CD8-positive, alpha-beta memory T cell (primary cell): Measurements from ENCODE around the gene CSRP3. TPM values are rescaled to one million over a fixed set of nuclear protein-coding genes. Genes with fewer than 3 reads are reported as not detected.

ENCODE experiments used
- CTCF ChIA-PET: fragments of 350-600 bp; sonication (Branson Sonifier 250); formaldehyde crosslinking; loops from one replicate; lab custom pipeline; 2021; ENCODE audit warnings: antibody characterized with exemption; lab: Charles Lee
- POLR2A ChIA-PET: fragments of 350-600 bp; sonication (Branson Sonifier 250); formaldehyde crosslinking; loops from one replicate; lab custom pipeline; 2021; ENCODE audit warnings: antibody characterized with exemption; lab: Charles Lee
- DNase-seq, 5 donors: peaks; one replicate each; pipeline versions ENCODE4 v3.0.0 to v3.0.0-alpha.2; 2020 to 2022; ENCODE audit warnings: mixed read lengths in 1 of 5
- H3K27ac ChIP-seq: one replicate; pipeline ENCODE4 v1.7.0; 2013; ENCODE audit warnings: low read depth, mild to moderate bottlenecking, low read length, moderate library complexity
- H3K27me3 ChIP-seq: 2 replicates; pipeline ENCODE4 v1.7.0; 2013; ENCODE audit warnings: low read length, mild to moderate bottlenecking; ENCODE audit not compliant: insufficient read depth, poor library complexity, severe bottlenecking
- H3K36me3 ChIP-seq: 2 replicates; pipeline ENCODE4 v1.7.0; 2013; ENCODE audit warnings: mild to moderate bottlenecking, low read length, moderate library complexity; ENCODE audit not compliant: insufficient read depth
- H3K4me1 ChIP-seq: 2 replicates; pipeline ENCODE4 v1.7.0; 2013; ENCODE audit warnings: mild to moderate bottlenecking, low read length, moderate library complexity; ENCODE audit not compliant: insufficient read depth
- H3K4me3 ChIP-seq: 2 replicates; pipeline ENCODE4 v1.7.0; 2013; ENCODE audit warnings: mild to moderate bottlenecking, low read length
- H3K9me3 ChIP-seq: 2 replicates; pipeline ENCODE4 v1.7.0; 2013; ENCODE audit warnings: mild to moderate bottlenecking, low read length
- H3K27ac Mint-ChIP-seq, 8 donors: one replicate each; pipeline ENCODE4 v1.8.0; 2020 to 2021; ENCODE audit warnings: mixed read lengths in 8 of 8, mild to moderate bottlenecking in 6 of 8, inconsistent platforms in 3 of 8, moderate library complexity in 3 of 8
- H3K27me3 Mint-ChIP-seq, 2 donors: one replicate each; pipeline ENCODE4 v1.8.0; 2020 to 2021; ENCODE audit warnings: mixed read lengths in 2 of 2, mild to moderate bottlenecking in 1 of 2, moderate library complexity in 1 of 2
- H3K36me3 Mint-ChIP-seq, 3 donors: one replicate each; pipeline ENCODE4 v1.8.0; 2020 to 2021; ENCODE audit warnings: mixed read lengths in 3 of 3, inconsistent platforms in 1 of 3, mild to moderate bottlenecking in 1 of 3
- H3K4me1 Mint-ChIP-seq, 3 donors: one replicate each; pipeline ENCODE4 v1.8.0; 2020 to 2021; ENCODE audit warnings: mixed read lengths in 3 of 3, inconsistent platforms in 1 of 3, mild to moderate bottlenecking in 1 of 3
- H3K4me3 Mint-ChIP-seq, 7 donors: one replicate each; pipeline ENCODE4 v1.8.0; 2020 to 2021; ENCODE audit warnings: mixed read lengths in 7 of 7, mild to moderate bottlenecking in 6 of 7, moderate library complexity in 4 of 7, inconsistent platforms in 2 of 7
- H3K9me3 Mint-ChIP-seq, 5 donors: one replicate each; pipeline ENCODE4 v1.8.0; 2020 to 2022; ENCODE audit warnings: mixed read lengths in 5 of 5, mild to moderate bottlenecking in 3 of 5, moderate library complexity in 2 of 5, inconsistent platforms in 1 of 5
- polyA plus RNA-seq: library from polyadenylated mRNA; unstranded; fragments of 300-500 nt; fragmentation: Illumina TruSeq; gene quantifications from one replicate; pipeline ENCODE4 v1.2.3, GENCODE V29; 2021
- total RNA-seq, 2 experiments: library from RNA; stranded (reverse); gene quantifications; one replicate each; pipeline ENCODE4 v1.2.3, GENCODE V29; 2021

Gene CSRP3
- total and polyA plus RNA-seq, 3 experiments from 2014 or later: not detected

- ChIA-PET POLR2A (no interaction called here), CTCF (no interaction called here)
- Histone ChIP-seq H3K9me3 (no peaks in the 10 kb centered on the region), H3K4me1 (no peaks in the 10 kb centered on the region), H3K27me3 (no peaks in the 10 kb centered on the region), H3K4me3 (no peak overlapping the region), H3K27ac (no peak overlapping the region), H3K36me3 (no peaks in the 10 kb centered on the region)
- Mint-ChIP-seq H3K27me3 (peaks cover 6 to 9% of the 10 kb centered on the region in 2 donors), H3K27ac (peak overlapping the region in 1 of 8 donors; percentile 54), H3K4me1 (no peaks in the 10 kb centered on the region), H3K36me3 (no peaks in the 10 kb centered on the region), H3K4me3 (no peak overlapping the region), H3K9me3 (no peaks in the 10 kb centered on the region)
- DNase-seq: no peak
Measured at GRCh38 chr11:19200410-19201201, 1.2 kb downstream of the CSRP3 start.

DNA sequence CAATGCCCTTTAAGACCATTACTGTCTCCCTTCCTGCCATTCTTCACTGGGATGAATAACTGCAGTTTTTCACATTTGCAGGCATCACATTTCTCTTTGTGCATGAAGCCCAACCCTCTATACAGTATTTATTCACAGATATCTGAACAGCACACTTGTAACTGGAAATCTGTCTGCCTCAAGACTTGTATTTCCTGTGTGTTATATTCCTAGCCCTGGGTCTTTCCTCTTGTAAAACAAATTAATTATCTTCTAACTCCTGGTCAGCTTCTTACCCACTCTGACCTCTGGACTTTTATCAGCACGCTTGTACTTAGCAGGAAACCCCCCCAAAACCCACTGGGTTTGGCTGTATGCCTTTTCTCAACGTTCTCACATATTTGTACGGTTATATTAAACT, 2.0 kb downstream of the CSRP3 start:
- Histone ChIP-seq H3K36me3 (no peaks in the 10 kb centered on the region), H3K9me3 (no peaks in the 10 kb centered on the region), H3K27me3 (no peaks in the 10 kb centered on the region), H3K4me3 (no peak overlapping the region), H3K4me1 (no peaks in the 10 kb centered on the region), H3K27ac (no peak overlapping the region)
- H3K4me1 Mint-ChIP-seq: no peaks in the 10 kb centered on the region
- ChIA-PET CTCF (no interaction called here), POLR2A (no interaction called here)
- no peaks in the 10 kb centered on the region for H3K36me3 Mint-ChIP-seq
- no peak for DNase-seq
- no peaks in the 10 kb centered on the region for H3K9me3 Mint-ChIP-seq
- H3K4me3 Mint-ChIP-seq: no peak overlapping the region
- peaks cover 6 to 9% of the 10 kb centered on the region in 2 donors for H3K27me3 Mint-ChIP-seq
- H3K27ac Mint-ChIP-seq: no peak overlapping the region

DNA sequence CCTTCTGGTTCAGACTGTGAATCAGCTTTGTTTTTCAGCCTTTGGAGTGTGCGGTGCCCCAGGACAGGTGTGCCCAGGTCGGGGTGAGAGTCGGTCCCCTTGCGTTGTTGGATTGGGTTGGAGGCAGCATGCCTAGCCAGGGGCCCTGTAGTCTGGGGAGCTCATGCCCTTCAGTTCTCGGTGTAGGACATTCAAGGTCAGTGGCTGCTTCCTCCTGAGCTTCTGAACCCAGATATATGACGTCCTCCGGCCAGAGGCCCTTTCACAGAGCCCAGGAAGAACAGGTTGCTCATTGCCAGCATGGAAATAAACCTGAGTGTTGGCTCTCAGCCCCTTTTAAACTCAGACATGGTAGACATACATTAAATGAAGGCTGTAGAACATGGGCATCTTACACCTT, 2.7 kb downstream of the CSRP3 start:
- Histone ChIP-seq H3K4me3 (no peak overlapping the region), H3K36me3 (no peaks in the 10 kb centered on the region), H3K27ac (no peak overlapping the region), H3K27me3 (no peaks in the 10 kb centered on the region), H3K4me1 (no peaks in the 10 kb centered on the region), H3K9me3 (no peaks in the 10 kb centered on the region)
- Mint-ChIP-seq H3K4me1 (no peaks in the 10 kb centered on the region), H3K27me3 (peaks cover 6 to 9% of the 10 kb centered on the region in 2 donors), H3K27ac (no peak overlapping the region), H3K36me3 (no peaks in the 10 kb centered on the region), H3K9me3 (no peaks in the 10 kb centered on the region), H3K4me3 (no peak overlapping the region)
- ChIA-PET CTCF (no interaction called here), POLR2A (no interaction called here)
- DNase-seq: no peak

DNA sequence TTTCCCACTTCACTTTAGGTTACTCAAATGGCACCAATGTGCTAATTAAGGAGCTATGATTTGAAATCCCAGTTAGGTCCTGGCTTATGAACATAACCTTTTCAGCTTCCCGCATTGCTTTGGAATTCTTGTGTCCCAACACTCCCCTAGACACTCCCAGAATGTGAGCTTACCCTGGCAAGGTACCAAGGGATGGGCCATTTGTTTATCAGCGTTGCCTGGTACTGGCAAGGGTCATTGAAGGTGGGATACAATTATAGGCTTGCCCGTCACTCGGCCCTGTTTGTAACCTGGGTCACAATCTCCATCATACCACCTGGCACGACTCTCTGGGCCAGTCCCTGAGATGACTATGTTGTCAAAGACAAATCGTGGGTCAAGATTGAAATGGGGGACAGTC, 5.4 kb downstream of the CSRP3 start:
- ChIA-PET POLR2A (no interaction called here), CTCF (no interaction called here)
- DNase-seq: no peak
- H3K27me3 ChIP-seq: no peaks in the 10 kb centered on the region
- H3K4me1 Mint-ChIP-seq: no peaks in the 10 kb centered on the region
- no peaks in the 10 kb centered on the region for H3K4me1 ChIP-seq
- no peaks in the 10 kb centered on the region for H3K36me3 ChIP-seq
- peaks cover 4% of the 10 kb centered on the region in 2 donors for H3K27me3 Mint-ChIP-seq
- no peak overlapping the region for H3K27ac ChIP-seq
- H3K4me3 Mint-ChIP-seq: no peak overlapping the region
- H3K36me3 Mint-ChIP-seq: no peaks in the 10 kb centered on the region
- no peak overlapping the region for H3K27ac Mint-ChIP-seq
- no peak overlapping the region for H3K4me3 ChIP-seq
- H3K9me3 ChIP-seq: no peaks in the 10 kb centered on the region
- no peaks in the 10 kb centered on the region for H3K9me3 Mint-ChIP-seq

DNA sequence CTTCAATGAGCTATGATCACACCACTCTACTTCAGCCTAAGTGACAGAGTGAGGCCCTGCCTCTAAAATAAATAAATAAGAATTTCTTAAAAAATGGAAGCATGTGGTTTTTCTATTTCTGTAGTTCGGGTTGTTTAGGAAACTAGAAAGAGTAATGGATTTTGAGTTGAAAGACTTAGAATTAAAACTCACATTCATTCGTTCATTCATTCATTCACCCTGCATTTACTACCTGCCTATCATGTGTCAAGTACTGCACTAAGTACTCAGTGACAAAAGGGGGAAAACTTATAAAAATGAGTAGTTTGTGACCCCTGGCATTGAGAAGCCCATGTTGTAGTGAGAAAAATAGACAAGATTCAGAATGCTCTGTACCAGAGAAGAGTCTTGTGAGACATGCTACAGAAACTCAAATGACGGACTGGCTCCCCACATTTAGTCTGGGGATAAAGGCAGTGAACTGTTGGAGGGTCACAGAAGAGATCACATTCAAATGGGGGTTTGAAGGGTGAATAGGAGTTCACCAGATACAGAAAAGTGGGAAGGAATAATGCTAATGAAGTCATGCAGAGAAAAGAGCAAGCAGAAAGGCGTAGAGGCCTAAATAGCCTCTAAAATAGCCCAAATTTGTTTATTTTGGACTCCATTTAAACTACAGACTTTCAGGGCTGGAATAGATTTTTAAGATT, 7.0 kb downstream of the CSRP3 start:
- no peak overlapping the region for H3K27ac ChIP-seq
- Mint-ChIP-seq H3K36me3 (peaks cover 0 to 3% (median 0%) of the 10 kb centered on the region in 3 donors), H3K4me1 (no peaks in the 10 kb centered on the region), H3K27ac (no peak overlapping the region), H3K27me3 (peaks cover 0 to 4% of the 10 kb centered on the region in 2 donors), H3K9me3 (no peaks in the 10 kb centered on the region), H3K4me3 (no peak overlapping the region)
- no peaks in the 10 kb centered on the region for H3K27me3 ChIP-seq
- POLR2A ChIA-PET: no interaction called here
- CTCF ChIA-PET: no interaction called here
- no peaks in the 10 kb centered on the region for H3K36me3 ChIP-seq
- no peak overlapping the region for H3K4me3 ChIP-seq
- H3K9me3 ChIP-seq: no peaks in the 10 kb centered on the region
- no peaks in the 10 kb centered on the region for H3K4me1 ChIP-seq
- DNase-seq: no peak

GRCh38 chr11:19193916-19194315, 7.9 kb downstream of the CSRP3 start:
- H3K27ac Mint-ChIP-seq: no peak overlapping the region
- Histone ChIP-seq H3K4me3 (no peak overlapping the region), H3K36me3 (no peaks in the 10 kb centered on the region), H3K9me3 (no peaks in the 10 kb centered on the region), H3K4me1 (no peaks in the 10 kb centered on the region), H3K27ac (no peak overlapping the region), H3K27me3 (no peaks in the 10 kb centered on the region)
- no peaks in the 10 kb centered on the region for H3K9me3 Mint-ChIP-seq
- H3K4me3 Mint-ChIP-seq: no peak overlapping the region
- H3K27me3 Mint-ChIP-seq: peaks cover 0 to 1% of the 10 kb centered on the region in 2 donors
- no peaks in the 10 kb centered on the region for H3K4me1 Mint-ChIP-seq
- peaks cover 0 to 3% (median 0%) of the 10 kb centered on the region in 3 donors for H3K36me3 Mint-ChIP-seq
- ChIA-PET CTCF (no interaction called here), POLR2A (no interaction called here)
- DNase-seq: no peak

DNA sequence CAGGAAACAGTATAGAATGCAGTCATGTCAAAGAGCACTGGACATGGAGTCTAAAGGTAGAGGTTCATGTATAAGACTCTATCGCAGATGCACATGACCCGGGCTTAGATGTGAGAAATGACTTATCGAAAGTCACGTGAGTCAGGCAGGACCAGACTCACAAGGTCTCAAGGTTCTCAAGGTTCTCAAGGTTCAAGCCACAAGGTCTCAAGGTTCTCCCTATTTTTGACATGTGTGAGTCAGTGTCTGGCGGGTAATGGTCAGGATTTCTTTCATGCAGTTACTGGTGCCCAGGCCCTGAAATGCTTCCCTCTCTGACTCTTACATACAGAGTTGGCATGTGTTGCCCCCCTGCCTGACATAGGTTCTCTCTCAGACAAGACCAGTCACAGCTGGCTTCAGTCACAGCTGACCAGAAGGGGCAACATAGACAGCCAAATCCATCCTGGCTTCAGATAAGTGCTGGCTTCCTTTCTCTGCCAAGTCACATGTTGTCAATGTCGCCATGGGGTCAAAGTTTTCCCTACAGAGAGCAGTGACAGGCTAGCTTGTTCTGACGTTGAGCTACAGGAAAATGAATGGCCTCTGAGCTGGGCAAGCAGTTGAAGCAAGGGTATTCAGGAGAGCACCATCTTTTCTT, 10.1 kb downstream of the CSRP3 start:
- Mint-ChIP-seq H3K27me3 (no peaks in the 10 kb centered on the region), H3K4me1 (no peaks in the 10 kb centered on the region), H3K4me3 (no peak overlapping the region), H3K36me3 (peaks cover 0 to 3% (median 3%) of the 10 kb centered on the region in 3 donors), H3K9me3 (no peaks in the 10 kb centered on the region), H3K27ac (no peak overlapping the region)
- CTCF ChIA-PET: no interaction called here
- no peaks in the 10 kb centered on the region for H3K27me3 ChIP-seq
- POLR2A ChIA-PET: no interaction called here
- H3K9me3 ChIP-seq: no peaks in the 10 kb centered on the region
- H3K27ac ChIP-seq: no peak overlapping the region
- DNase-seq: no peak
- no peaks in the 10 kb centered on the region for H3K4me1 ChIP-seq
- no peak overlapping the region for H3K4me3 ChIP-seq
- no peaks in the 10 kb centered on the region for H3K36me3 ChIP-seq

DNA sequence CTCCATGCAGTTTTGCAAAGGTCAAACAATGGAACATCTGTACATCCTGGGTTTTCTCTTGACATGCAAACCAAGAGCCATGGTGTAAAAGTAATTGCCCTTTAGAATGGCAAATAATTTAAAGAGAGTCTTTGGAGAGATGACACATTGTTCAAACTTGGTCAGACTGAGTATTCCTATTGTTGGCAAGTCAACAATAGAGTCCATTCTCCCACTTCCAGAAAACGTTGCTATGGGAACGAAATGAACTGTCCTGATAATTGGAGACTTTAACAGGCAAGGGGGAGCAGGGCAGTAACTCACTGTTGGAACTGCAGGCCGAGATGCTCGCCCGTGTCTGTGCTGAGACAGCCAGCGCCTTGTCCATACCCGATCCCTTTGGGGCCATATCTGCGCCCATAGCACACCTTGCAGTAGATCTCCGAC, 13.9 kb downstream of the CSRP3 start:
- Histone ChIP-seq H3K4me1 (no peaks in the 10 kb centered on the region), H3K27ac (no peak overlapping the region), H3K9me3 (no peaks in the 10 kb centered on the region), H3K36me3 (no peaks in the 10 kb centered on the region), H3K27me3 (no peaks in the 10 kb centered on the region), H3K4me3 (no peak overlapping the region)
- Mint-ChIP-seq H3K36me3 (peaks cover 0 to 11% (median 9%) of the 10 kb centered on the region in 3 donors), H3K4me1 (no peaks in the 10 kb centered on the region), H3K4me3 (no peak overlapping the region), H3K27me3 (no peaks in the 10 kb centered on the region), H3K9me3 (no peaks in the 10 kb centered on the region), H3K27ac (no peak overlapping the region)
- no peak for DNase-seq
- POLR2A ChIA-PET: no interaction called here
- CTCF ChIA-PET: no interaction called here
